LHCN-M2 (cell line): Measurements from ENCODE around the gene HEG1. TPM values are rescaled to one million over a fixed set of nuclear protein-coding genes. Genes with fewer than 3 reads are reported as not detected.

Experiments used
- DNase-seq: peaks from one replicate; pipeline ENCODE4 v3.0.0-alpha.2; 2012; ENCODE audit warnings: low read depth
- total RNA-seq: library from RNA; depleted of rRNA; stranded (reverse); fragments of >200 nt; gene quantifications from 2 replicates; pipeline ENCODE4 v1.2.3, GENCODE V29; 2014

Gene HEG1
- total RNA-seq, 1 experiment from 2014 or later: 28.0 TPM

GRCh38 chr3:124960105-124960504, 95.7 kb downstream of the HEG1 start:
- no peak for DNase-seq

- peak; percentile 26 for DNase-seq
Measured at GRCh38 chr3:124957951-124958350, 97.8 kb downstream of the HEG1 start.

DNA sequence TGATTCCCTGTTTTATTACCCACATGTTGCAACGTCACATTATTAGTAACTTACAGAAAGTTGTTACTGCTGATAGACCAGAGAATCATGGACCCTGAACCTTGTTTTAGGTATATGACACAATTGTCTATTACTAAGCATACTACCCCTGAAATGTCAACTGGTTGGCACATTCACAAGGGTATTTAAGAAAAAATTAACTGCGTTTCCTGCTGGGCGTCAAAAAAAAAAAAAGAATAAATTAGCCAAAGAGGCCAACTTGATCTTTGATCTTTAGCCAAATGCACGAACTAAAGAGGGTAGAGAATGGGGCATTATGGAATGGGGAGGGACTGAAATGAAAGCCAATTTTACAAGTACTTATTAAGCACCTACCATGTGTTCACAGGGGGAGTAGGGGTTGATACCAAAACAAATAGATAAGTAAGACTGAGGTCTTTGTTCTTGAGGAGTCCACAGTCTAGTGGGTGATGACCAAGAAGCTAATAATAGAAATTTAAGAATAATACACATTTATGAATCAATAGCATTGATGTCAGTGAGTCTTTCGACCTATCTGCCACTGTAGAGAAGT, 103.4 kb downstream of the HEG1 start:
- no peak for DNase-seq

DNA sequence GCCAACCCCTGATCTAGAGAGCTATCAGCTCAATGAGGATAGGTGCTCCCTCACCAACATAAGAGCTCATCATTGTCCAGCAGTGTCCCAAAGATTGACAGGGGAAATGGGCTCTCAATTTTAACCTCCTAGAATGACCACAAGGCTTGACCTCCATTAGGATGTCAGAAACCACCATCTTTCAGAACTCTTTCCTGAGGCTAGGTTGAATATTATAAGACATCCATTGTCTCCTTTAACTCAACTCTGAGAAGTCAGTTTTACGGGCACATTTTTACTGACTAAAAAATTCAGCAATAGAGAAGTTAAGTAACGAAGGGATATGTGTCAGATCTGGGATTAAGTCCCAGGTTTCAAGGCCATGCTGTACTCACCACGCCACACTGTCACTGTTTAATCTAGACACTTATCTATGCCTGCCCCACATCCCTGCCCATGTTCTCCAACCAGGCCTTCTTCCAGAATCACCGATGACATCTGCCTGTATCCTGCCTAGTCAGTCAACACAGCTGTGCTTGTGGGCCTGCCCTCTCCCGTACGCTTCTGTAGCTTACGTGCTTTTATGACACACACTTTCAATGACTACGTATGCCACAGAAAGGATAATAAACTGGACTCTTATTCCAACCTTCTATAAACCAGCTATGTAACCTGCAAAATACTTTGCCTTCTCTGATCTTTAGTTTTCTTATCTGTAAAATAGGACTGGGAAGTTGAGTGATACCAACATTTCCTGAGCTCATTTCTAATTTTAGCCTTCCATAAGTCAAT, 104.1 kb downstream of the HEG1 start:
- DNase-seq: peak; percentile 77

GRCh38 chr3:124950026-124950425, 105.8 kb downstream of the HEG1 start:
- DNase-seq: no peak

DNA sequence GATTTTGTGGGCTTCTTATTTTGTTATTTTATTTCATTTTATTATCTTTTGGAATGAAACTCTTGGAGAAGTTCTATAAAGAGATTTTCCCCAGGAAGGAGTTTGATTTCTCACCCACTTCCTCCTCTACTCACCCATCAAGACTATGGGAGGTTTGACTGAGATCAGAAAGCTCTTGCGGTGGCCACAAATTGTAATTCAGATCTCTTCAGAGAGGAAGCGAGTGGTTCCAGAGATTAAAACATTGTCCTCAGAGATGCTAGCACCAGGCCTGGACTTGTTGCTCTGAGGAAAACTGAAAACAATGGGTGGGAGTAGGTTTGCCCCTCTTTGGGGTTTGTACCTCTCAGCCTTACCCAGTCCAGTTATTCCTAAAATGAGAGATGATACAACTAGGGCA, 113.2 kb downstream of the HEG1 start:
- DNase-seq: no peak

DNA sequence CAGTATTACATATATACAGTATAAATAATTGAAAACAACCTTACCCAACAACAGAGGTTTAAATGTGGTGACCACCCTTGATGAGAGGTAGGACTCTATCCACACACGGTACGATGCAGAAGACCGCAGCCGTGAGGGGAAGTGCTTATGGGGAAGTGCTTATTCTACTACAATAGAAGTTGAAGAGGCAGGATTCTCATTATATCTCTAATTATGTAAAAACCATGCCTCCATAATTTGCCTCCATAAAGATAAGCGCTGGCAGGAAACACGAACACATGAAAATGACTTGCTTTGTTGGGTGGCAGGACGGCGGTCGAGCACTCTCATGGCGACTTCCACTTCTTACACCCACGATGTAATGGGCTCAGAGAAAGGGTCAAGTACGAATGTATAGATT, 114.0 kb downstream of the HEG1 start:
- DNase-seq: no peak

GRCh38 chr3:124939661-124940060, 116.1 kb downstream of the HEG1 start:
- DNase-seq: no peak

- no peak for DNase-seq
Measured at GRCh38 chr3:124938896-124939295, 116.9 kb downstream of the HEG1 start.

GRCh38 chr3:124937049-124937448, 118.7 kb downstream of the HEG1 start:
- no peak for DNase-seq

- DNase-seq: no peak
Measured at GRCh38 chr3:124935794-124936542, 119.8 kb downstream of the HEG1 start.

GRCh38 chr3:124935264-124935663, 120.5 kb downstream of the HEG1 start:
- DNase-seq: no peak

DNA sequence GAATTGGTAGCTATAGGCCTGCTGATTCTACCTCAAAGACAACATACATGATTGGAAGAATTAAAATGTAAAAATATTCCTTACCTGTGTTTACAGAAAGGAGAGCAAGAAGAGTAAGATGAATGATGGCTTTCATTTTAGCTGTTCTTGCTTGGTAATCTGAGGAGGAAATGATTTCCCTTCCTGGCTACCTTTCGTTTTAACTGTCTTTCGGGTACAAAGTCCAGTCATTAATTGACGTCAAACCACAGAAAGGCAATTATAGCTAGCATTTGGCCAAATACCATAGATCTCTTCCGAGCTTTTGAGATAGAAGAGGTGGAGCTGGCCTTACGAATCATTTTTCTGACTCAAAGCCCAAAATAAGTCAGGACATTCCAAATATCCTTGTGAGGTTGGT, 121.2 kb downstream of the HEG1 start, which contains the start of gene MUC13:
Gene MUC13 (minus strand): TSS at position 175 of the 400 bp plus-strand sequence. CDS start 39 bp downstream, at position 136.
- no peak for DNase-seq

DNA sequence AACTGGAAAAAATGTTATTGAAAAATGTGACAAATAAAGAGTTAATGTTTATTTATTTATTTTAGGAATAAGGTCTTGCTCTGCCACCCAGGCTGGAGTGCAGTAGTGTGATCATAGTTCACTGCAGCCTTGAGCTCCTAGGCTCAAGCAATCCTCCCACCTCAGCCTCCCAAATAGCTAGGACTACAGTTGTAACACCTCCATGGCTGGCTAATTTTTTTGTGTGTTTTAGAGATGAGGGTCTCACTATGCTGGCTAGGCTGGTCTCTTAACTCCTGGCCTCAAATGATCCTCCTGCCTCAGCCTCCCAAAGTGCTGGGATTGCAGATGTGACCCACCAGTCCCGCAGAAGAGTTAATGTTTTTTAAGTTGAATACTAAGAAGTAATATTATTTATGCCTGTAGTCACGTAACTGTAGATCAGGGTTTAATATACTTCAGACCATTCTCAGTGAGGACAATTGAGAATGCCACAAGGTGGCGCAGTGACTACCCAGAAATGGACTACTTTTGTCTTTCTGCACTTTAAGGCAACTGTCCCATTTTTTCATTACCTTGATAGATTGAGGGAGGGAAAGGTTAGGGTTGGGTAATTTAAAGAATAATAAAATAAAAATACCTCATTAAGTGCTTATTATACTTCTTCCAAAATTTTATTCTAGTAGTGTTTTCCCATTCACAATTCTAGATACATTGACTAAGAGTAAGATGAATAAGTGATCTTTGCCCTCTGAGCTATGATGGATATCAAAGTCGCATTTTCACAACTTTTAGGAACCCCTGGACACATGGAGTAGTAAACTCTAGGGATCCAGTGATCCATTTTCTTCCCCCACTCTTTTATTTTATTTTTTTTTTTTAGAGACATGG, 127.2 kb downstream of the HEG1 start:
- DNase-seq: peak; percentile 63

GRCh38 chr3:124927574-124928045, 128.2 kb downstream of the HEG1 start:
- DNase-seq: no peak

DNA sequence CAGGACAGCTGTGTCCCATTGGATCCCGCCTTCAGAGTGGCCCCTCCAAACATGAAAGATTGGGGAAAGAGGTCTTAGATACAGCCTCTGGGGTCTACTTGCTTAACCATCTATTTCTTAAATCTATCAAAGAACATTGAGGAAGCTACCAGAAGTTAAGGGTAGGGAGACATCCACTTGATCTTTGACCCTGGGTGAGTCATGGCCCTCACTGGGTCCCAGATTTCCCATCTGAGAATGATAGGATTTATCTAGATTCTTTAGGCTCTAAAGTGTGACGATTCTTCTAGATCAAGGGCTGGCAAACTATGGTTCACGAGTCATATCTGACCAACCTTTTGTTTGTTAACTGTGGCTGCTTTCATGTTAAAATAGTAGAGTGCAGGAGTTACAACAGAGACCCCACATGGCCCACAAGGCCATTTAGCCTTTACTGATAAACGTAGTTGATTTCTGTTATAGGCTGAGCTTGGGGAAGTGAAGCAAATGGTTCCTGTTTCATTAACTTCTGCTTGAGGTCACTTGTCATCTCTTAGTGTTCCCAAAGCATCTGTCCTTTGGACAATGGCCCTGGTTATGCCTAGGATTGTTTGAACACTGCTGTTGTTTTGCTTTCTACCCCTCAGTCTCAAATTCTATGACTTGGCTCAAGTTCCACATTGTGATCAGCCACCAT, 129.2 kb downstream of the HEG1 start:
- no peak for DNase-seq

DNA sequence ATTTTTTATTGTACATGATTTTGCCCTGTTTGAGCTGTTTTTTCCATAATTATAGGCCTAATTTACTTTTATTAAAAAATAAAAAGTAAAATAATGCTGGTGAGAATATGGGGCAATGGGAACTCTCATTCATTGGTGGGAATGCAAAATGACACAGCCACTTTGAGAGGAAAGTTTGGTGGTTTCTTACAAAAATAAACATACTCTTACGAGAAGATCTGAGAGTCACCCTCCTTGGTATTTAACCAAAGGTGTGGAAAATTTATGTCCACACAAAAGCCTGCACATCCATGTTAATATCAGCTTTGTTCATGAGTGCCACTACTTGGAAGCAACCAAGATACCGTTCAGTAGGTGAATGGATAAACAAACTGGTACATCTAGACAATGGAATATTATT, 131.1 kb downstream of the HEG1 start:
- no peak for DNase-seq

- no peak for DNase-seq
Measured at GRCh38 chr3:124923833-124924232, 132.0 kb downstream of the HEG1 start.

DNA sequence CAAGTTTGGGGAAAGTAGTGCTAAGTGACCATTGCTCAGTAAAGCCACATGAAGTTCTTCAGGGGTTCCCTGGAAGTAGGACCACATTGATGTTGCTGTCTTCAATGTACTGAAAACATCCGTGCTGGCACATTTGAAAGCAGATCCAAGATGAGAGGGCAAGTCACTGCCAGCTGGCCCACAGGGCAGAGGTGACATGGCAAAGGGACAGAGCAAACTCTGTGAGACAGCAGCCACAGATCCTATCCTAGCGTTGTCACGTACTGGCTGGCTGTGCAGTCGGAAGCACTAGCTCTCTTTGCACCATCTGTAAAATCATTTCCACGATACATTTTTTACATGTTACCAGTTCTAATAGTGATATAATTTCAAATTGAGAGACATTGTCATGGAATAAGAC, 135.1 kb downstream of the HEG1 start:
- no peak for DNase-seq

DNA sequence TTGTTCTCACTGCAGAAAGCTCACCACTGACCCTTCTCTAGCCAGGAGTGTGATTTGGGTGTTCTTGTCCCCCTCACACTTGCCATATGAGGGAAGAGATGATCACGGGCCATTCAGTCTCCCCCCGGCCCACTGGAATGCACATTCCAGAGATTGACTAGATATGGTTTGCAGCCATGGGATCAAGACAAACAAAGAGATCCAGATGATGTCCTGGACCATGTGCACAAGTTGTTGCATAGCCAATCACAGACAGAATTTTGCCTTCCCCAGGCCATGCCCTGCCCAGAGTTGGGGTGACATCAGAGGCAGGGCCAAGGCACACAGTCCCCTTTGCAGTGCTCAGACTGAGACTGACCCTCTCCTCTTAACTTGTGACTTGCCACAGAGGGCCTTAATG, 136.0 kb downstream of the HEG1 start:
- DNase-seq: no peak

DNA sequence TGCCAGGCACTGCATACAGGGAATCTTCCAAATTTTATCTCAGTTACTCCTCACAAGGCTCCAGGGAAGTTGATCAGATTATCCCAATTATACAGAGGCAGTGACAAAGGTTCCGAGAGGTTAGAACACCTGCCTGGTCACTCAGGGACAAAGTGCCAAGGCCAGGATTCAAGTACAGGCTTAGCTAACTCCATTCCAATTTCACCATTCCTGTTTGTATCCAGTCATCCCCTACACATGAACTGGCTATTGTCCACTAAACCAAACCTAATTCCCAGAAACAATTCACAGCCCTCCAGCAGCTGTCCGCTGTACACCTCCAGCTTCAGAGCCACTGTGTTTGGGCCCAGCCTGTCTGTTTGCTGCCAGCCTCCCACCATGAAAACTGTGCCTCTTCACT, 137.3 kb downstream of the HEG1 start:
- DNase-seq: no peak
